HEK293T (cell line): ENCODE results near the gene EXOC6B.

ENCODE experiments used
- BHLHE40 ChIP-seq: fragments of 450-650 bp; IDR thresholded peaks from 2 replicates; pipeline ENCODE4 v1.6.1; 2016; ENCODE audit warnings: mild to moderate bottlenecking, moderate library complexity, borderline replicate concordance
- CTBP1 ChIP-seq: fragments of 450-650 bp; IDR thresholded peaks from 2 replicates; pipeline ENCODE4 v1.6.1; 2016; ENCODE audit warnings: borderline replicate concordance
- ELF4 ChIP-seq: fragments of 450-650 bp; IDR thresholded peaks from 2 replicates; pipeline ENCODE4 v1.6.1; 2017; ENCODE audit warnings: antibody characterized with exemption
- FOXA1 ChIP-seq: fragments of 450-650 bp; IDR thresholded peaks from 2 replicates; pipeline ENCODE4 v1.6.1; 2016; ENCODE audit warnings: mild to moderate bottlenecking
- FOXM1 ChIP-seq: fragments of 450-650 bp; IDR thresholded peaks from 2 replicates; pipeline ENCODE4 v1.6.1; 2017; ENCODE audit warnings: mild to moderate bottlenecking, borderline replicate concordance
- HDGF ChIP-seq: fragments of 450-650 bp; IDR thresholded peaks from 2 replicates; pipeline ENCODE4 v1.6.1; 2017; ENCODE audit warnings: antibody characterized with exemption, borderline replicate concordance
- LEF1 ChIP-seq: fragments of 450-650 bp; IDR thresholded peaks from 2 replicates; pipeline ENCODE4 v1.6.1; 2017; ENCODE audit warnings: mild to moderate bottlenecking, borderline replicate concordance
- SP1 ChIP-seq: fragments of 450-650 bp; IDR thresholded peaks from 2 replicates; pipeline ENCODE4 v1.6.1; 2017
- SUZ12 ChIP-seq: fragments of 450-650 bp; IDR thresholded peaks from 2 replicates; pipeline ENCODE4 v1.6.1; 2016; ENCODE audit warnings: mild to moderate bottlenecking
- TF ChIP-seq, protein P1 (sequence below): fragments of 450-650 bp; IDR thresholded peaks from 2 replicates; pipeline ENCODE4 v1.6.1; 2016

DNA sequence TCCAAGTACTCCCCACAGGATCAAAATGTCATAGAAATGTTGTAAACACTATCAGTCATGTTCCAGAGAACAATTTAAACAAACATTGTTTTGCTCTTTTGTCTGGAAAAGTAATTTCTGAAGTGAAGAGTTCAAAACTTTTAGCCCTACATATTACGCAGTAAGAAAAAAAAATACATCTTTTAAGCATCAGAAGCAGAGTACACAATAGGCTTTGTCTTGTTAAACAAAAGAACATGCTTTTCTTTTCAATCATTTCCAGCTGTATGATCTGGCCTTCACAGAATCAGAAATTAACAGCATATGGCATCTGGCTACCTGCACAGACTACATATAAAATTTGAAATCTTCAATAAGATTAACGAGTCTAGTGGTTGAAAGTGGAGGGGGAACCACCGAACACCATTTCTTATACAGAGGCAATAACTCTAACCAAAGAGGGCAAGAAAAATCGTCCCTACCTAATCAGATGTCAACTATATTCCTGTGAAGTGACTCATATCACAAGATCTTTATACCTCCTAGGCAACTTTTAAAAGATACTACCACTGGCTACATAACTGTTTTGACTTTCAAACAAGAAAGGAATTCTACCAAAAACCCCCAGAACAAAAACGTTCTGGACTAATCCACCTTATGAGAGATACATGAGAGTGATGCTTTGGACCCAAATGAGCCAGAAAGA, 149.3 kb downstream of the EXOC6B start:
- TF ChIP-seq HDGF (no peak), FOXA1 (no peak), SP1 (no peak), FOXM1 (no peak), ELF4 (no peak), LEF1 (no peak), BHLHE40 (no peak), CTBP1 (no peak), SUZ12 (no peak)
- TF ChIP-seq, protein P1, sequence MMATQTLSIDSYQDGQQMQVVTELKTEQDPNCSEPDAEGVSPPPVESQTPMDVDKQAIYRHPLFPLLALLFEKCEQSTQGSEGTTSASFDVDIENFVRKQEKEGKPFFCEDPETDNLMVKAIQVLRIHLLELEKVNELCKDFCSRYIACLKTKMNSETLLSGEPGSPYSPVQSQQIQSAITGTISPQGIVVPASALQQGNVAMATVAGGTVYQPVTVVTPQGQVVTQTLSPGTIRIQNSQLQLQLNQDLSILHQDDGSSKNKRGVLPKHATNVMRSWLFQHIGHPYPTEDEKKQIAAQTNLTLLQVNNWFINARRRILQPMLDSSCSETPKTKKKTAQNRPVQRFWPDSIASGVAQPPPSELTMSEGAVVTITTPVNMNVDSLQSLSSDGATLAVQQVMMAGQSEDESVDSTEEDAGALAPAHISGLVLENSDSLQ: no peak
